Measurements from ENCODE around the gene PSIP1. TPM values are rescaled to one million over a fixed set of nuclear protein-coding genes. Genes with fewer than 3 reads are reported as not detected.

The PSIP1 gene
- total RNA-seq, 1 donor from 2014 or later = 94.0 TPM

- intact Hi-C loops (cut with micrococcal nuclease) = loop anchor here (1.0 to 5.0 kb wide), 5 partner anchors 8 to 1187 kb away; partner anchors contain the start of gene TTC39B
Observed at GRCh38 chr9:15509931-15510788, 610 bp downstream of the PSIP1 start.

DNA sequence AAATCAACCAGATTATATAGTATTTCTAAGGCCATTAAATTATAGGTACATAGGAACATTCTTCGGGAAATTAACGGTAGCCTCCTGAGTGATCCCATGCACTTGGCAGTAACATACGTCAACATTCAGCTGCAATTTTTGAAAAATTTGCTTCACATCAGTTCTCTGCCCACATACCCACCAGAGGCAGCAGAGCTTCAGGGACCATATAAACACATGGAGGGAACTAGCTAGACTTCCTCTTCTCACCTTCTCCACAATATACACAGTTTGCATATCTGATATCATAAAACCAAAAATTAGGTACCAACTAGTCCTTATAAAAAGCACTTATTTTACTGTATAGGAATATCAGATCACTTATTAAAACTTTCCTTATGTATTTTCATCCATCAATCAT is 4.8 kb downstream of the PSIP1 start:
- intact Hi-C loops (cut with micrococcal nuclease) = loop anchor here (1.0 kb wide), 1 partner anchor 8 kb away; no protein-coding TSS in a partner anchor

DNA sequence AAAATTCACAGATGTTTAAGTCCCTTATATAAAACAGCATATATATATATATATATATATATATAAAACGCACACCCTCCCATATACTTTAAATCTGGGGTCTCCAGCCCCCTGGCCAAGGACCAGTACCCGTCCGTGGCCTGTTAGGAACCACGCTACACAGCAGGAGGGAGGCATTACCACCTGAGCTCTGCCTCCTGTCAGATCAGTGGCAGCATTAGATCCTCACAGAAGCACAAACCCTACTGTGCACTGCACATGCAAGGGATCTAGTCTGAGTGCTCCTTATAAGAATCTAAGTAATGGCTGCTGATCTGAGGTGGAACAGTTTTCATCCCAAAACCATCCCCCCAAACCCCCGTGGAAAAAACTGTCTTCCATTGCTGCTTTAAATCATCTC is 9.0 kb downstream of the PSIP1 start:
- intact Hi-C loops (cut with micrococcal nuclease) = loop anchor here (1.0 kb wide), 2 partner anchors 8 to 31 kb away; partner anchors contain the start of gene PSIP1

DNA sequence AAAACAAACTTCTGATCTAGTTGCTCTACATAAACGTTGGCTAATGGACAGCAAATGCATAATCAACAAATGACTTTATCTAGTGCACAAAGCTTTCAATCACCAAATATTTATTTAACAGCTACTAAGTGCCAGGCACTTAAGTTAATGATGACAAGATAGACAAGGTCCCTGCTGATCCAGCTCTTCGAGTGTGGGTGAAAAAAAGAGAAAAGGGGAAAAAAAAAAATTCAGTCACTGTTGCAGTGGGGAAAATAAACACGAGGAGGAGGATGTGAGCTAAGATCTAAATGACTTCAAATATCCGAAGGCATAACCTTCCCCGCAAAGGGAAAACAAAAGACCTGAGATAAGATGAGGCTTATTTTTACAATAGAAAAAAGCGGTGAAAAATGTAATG is 9.6 kb downstream of the PSIP1 start:
- intact Hi-C loops (cut with micrococcal nuclease) = loop anchor here (1.0 kb wide), 1 partner anchor 32 kb away; no protein-coding TSS in a partner anchor

DNA sequence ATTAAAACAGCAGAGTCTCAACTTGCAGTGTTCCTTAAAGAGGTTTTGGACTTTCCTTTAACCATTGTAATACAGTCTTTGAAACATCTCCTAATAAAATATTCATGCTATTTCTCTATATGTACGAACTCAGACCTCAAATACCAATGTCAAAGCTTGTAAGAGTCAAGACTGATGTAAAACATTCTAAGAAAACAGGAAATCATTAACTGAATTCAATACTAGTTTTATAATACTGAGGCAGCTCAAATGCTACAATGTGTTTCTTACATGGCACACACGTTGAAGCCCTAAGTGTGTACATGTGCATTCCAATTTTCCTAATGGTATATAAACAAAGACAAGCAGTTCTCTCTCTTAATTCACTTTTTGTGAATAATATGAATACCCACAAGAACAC is 11.6 kb downstream of the PSIP1 start:
- intact Hi-C loops (cut with micrococcal nuclease) = no loop called here

- intact Hi-C loops (cut with micrococcal nuclease) = loop anchor here (1.0 kb wide), 1 partner anchor 8 kb away; no protein-coding TSS in a partner anchor
Observed at GRCh38 chr9:15498246-15498995, 12.3 kb downstream of the PSIP1 start.

GRCh38 chr9:15492485-15493150 is 18.2 kb downstream of the PSIP1 start:
- intact Hi-C loops (cut with micrococcal nuclease) = no loop called here

DNA sequence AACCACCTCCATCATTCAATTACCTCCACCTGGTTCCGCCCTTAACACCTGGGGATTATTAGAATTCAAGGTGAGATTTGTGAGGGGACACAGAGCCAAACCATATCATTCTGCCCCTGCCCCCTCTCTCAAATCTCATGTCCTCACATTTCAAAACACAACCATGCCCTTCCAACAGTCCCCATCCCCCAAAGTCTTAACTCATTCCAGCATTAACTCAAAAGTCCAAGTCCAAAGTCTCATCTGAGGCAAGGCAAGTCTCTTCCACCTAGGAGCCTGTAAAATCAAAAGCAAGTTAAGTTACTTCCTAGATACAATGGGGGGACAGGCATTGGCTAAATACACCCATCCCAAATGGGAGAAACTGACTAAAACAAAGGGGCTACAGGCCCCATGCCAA is 18.8 kb downstream of the PSIP1 start:
- intact Hi-C loops (cut with micrococcal nuclease) = no loop called here

DNA sequence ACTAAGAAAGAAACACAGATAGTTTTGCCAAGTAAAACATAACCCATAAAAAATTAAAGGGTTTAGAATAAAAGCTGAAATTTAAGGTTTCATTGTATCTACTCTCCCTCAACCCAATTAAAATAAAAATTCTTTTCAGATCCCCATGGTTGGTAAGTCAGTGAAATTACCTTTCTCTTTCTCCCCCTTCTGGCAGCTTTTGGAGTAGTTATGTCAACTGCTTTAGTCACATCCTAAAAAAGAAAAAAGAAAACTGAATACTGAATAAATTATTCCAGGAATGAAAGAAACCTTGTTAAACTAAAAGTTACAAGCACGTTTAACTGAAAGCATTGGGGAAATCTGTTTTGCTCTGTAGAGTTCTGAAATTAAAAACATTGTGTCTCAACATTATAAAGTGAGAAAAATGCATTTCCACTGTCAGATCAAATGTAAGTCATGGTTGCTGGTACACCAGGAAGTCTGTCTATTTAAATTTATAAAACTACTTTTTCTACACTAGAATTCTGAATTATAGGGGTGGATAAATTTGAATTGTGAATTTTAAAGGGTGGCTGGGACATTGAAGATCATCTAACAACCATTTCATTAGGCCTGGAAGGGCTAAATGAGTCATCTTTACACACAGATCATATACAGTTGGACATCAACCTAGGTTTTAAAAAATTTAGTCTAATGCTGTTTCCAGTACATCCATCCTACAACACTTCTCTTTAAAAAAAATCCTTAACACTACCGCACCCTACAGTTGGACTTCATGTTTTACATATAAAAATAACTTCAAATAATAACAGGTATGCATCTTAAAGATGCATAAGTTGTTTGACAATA is 24.7 kb downstream of the PSIP1 start:
- intact Hi-C loops (cut with micrococcal nuclease) = loop anchor here (1.0 to 5.0 kb wide), 6 partner anchors 13 to 275 kb away; partner anchors contain the start of gene PSIP1

- intact Hi-C loops (cut with micrococcal nuclease) = loop anchor here (1.0 to 5.0 kb wide), 2 partner anchors 131 to 208 kb away; no protein-coding TSS in a partner anchor
Observed at GRCh38 chr9:15484802-15485201, 26.0 kb downstream of the PSIP1 start.

DNA sequence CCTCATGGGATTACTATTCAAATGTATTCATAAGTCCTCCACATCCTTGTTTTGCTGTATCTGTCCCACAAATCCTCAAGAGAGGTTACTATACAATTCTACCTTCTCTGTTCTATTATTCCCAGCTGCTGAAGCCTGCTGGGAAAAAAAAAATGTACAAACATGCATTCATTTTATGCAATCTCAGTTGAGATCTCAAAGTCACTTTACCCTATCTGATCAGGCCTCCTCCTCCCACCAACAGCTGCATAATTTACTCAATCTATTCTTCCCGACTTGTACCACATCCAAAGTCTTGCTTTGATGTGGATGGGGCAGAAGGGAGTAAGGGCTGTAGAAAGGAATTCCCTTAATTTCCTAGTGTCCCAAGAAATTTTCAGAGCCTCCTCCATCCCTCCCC is 28.6 kb downstream of the PSIP1 start:
- intact Hi-C loops (cut with micrococcal nuclease) = no loop called here

GRCh38 chr9:15480028-15480427 is 30.7 kb downstream of the PSIP1 start:
- intact Hi-C loops (cut with micrococcal nuclease) = no loop called here

DNA sequence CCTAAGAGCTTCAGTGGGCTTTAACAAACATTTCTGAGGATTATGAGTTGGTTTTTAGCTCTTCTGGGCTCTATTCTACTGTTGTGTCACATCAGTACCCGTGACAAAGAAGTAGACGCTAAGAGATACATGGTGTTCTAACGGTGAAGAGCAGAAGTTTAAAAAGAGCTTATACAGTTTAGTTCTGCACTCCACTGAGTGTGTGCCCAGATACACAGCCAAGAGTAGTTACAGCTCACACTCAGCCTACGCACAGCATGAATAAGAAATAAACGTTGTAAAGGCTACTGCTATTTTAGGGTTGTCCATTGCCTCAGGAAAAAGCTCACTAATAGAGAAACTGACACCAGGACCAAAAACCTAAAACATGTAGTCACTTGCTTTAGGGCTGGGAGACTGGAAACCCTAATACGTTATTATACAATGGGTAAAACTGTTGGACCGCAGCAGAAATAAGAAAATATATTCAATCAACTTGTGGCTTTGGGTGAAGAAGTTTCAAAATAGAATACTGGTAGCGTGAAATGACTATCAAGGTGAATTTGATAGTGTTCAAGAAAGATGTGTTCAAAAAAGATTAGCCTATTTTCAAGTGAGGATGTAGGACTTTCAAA is 34.7 kb downstream of the PSIP1 start:
- intact Hi-C loops (cut with micrococcal nuclease) = no loop called here

GRCh38 chr9:15469862-15470261 is 40.9 kb downstream of the PSIP1 start:
- intact Hi-C loops (cut with micrococcal nuclease) = loop anchor here (5.0 kb wide), 2 partner anchors 38 to 137 kb away; no protein-coding TSS in a partner anchor

DNA sequence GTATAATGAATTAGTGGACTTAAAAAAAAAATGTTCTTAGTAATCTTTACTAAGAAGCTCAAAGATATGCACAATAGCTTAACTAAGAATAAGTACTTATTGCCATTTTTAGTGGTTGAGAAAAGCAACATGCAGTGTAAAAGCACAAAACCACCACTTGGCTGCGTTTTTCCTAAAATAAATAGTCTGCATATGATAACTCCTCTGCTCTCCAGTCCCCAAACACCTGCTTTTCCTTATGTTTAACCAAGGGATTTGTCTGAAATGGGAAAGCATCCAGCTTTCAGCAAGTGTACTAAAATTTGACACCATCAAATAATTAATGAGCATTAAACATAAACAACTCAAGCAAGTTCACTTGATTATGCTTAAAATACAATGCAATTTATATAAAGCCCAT is 41.4 kb downstream of the PSIP1 start:
- intact Hi-C loops (cut with micrococcal nuclease) = no loop called here

- intact Hi-C loops (cut with micrococcal nuclease) = no loop called here
Observed at GRCh38 chr9:15468145-15468544, 42.6 kb downstream of the PSIP1 start.

DNA sequence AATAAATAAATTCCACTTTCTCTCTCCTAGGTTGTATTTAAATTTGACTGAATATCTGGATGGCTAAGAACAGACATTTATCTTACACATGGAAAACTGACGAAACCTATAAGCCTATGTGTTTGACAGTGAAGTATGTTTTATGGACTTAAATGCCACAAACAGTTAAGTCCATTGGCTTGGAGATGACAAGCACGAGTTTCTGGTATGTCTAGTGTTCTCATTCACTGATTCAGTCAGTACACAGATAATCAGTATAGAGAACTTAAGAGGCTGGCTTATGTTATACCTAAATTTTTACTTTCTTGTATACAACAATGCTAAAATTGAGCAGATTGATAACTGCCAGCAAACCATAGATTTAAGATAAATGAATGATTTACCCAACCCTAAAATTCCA is 49.2 kb downstream of the PSIP1 start:
- intact Hi-C loops (cut with micrococcal nuclease) = no loop called here

DNA sequence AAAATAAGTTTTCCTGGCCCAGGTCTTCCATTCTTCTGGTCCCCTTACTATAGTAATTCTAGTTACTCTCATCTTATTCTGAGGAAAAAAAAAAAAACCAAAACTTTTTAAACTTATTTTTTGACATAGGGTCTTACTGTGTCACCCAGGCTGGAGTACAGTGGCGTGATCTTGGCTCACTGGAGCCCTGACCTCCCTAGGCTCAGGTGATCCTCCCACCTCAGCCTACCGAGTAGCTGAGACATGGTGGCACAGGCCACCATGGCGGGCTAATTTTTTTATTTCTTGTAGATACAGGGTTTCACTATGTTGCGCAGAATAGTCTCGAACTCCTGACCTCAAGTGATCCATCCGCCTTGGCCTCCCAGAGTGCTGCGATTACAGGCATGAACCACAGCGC is 49.7 kb downstream of the PSIP1 start:
- intact Hi-C loops (cut with micrococcal nuclease) = no loop called here

DNA sequence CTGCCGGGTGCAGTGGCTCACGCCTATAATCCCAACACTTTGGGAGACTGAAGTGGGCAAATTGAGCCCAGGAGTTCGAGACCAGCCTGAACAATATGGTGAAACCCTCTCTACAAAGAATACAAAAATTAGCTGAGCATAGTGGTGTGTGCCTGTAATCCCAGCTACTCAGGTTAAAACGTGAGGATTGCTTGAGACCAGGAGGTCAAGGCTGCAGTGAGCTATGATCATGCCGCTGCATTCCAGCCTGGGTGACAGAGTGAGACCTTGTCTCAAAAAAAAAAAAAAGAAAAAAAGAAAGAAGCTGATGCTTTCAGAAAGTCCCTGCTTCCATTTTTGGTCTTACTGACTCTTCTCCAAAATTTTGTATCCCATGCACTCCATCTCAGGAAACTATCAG is 56.8 kb downstream of the PSIP1 start:
- intact Hi-C loops (cut with micrococcal nuclease) = no loop called here

DNA sequence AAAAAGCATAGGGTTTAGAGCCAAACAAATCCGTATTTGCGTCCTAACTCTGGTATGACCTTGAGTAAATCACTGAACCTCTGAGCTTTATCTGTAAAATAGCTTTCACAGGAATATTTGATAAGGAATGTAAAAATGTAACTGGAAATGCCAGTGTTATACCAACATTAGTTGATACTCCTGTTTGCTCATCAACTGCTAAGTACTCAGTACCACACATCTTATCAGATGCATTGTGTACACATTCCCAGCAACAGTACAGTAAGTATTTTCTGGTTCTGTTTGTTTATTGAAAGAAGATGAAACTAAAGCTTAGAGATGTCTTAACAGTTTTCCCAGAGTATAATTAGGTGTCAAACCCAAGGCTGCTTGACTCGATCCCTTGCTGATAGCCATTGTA is 66.6 kb downstream of the PSIP1 start:
- intact Hi-C loops (cut with micrococcal nuclease) = no loop called here

Measured in T-helper 1 cell treated with Interleukin-12 subunit alpha and Interleukin-12 subunit beta and Interleukin-4 antibody, amounts not matched to agents 30 ng/mL and 1 ng/mL, for 36 hours (primary cell).